Measurements from ENCODE around the gene MKNK2. TPM values are rescaled to one million over a fixed set of nuclear protein-coding genes. Genes with fewer than 3 reads are reported as not detected.
A peak's percentile ranks its signal among the peaks of the same experiment; 100 is the strongest.

MKNK2 gene
- total RNA-seq, 2 experiments from 2014 or later, result 196 to 201 TPM

GRCh38 chr19:2014731-2015607 is 36.1 kb downstream of the MKNK2 start:
- peaks cover 9% of the 10 kb centered on the region for H3K4me1 Mint-ChIP-seq
- CTCF ChIA-PET, result no interaction called here
- H3K27ac Mint-ChIP-seq, result no peak overlapping the region
- H3K9me3 Mint-ChIP-seq (ENCODE audit: low read depth), result no peaks in the 10 kb centered on the region
- H3K36me3 Mint-ChIP-seq, result peaks cover 1% of the 10 kb centered on the region
- H3K27me3 Mint-ChIP-seq, result no peaks in the 10 kb centered on the region
- H3K4me3 Mint-ChIP-seq, result peak overlapping the region; percentile 62
- ATAC-seq (peak; percentile 60), DNase-seq (peak; percentile 49)

GRCh38 chr19:2014131-2014571 is 36.9 kb downstream of the MKNK2 start:
- no peak for DNase-seq
- CTCF ChIA-PET, result no interaction called here
- Mint-ChIP-seq H3K4me3 (no peak overlapping the region), H3K27me3 (no peaks in the 10 kb centered on the region), H3K9me3 (ENCODE audit: low read depth) (no peaks in the 10 kb centered on the region), H3K36me3 (peaks cover 1% of the 10 kb centered on the region), H3K4me1 (peaks cover 6% of the 10 kb centered on the region), H3K27ac (no peak overlapping the region)
- no peak for ATAC-seq

GRCh38 chr19:2013683-2013961 is 37.4 kb downstream of the MKNK2 start:
- DNase-seq (no peak), ATAC-seq (no peak)
- Mint-ChIP-seq H3K36me3 (peaks cover 1% of the 10 kb centered on the region), H3K4me1 (peaks cover 6% of the 10 kb centered on the region), H3K27ac (no peak overlapping the region), H3K4me3 (no peak overlapping the region), H3K27me3 (no peaks in the 10 kb centered on the region), H3K9me3 (ENCODE audit: low read depth) (no peaks in the 10 kb centered on the region)
- CTCF ChIA-PET, result no interaction called here

- Mint-ChIP-seq H3K4me1 (peaks cover 6% of the 10 kb centered on the region), H3K36me3 (peaks cover 1% of the 10 kb centered on the region), H3K27me3 (no peaks in the 10 kb centered on the region), H3K4me3 (no peak overlapping the region), H3K9me3 (ENCODE audit: low read depth) (no peaks in the 10 kb centered on the region), H3K27ac (no peak overlapping the region)
- no peak for ATAC-seq
- CTCF ChIA-PET, result no interaction called here
- DNase-seq, result no peak
These were observed 37.9 kb downstream of the MKNK2 start for GRCh38 chr19:2012941-2013682.

- no peak for DNase-seq
- H3K36me3 Mint-ChIP-seq, result peaks cover 3% of the 10 kb centered on the region
- H3K27me3 Mint-ChIP-seq, result no peaks in the 10 kb centered on the region
- CTCF ChIA-PET, result no interaction called here
- peaks cover 3% of the 10 kb centered on the region for H3K4me1 Mint-ChIP-seq
- no peak overlapping the region for H3K27ac Mint-ChIP-seq
- no peak overlapping the region for H3K4me3 Mint-ChIP-seq
- H3K9me3 Mint-ChIP-seq (ENCODE audit: low read depth), result no peaks in the 10 kb centered on the region
- ATAC-seq, result no peak
These were observed 39.9 kb downstream of the MKNK2 start for GRCh38 chr19:2011169-2011568.

GRCh38 chr19:2010135-2010668 is 40.8 kb downstream of the MKNK2 start:
- H3K27me3 Mint-ChIP-seq, result no peaks in the 10 kb centered on the region
- no peak overlapping the region for H3K4me3 Mint-ChIP-seq
- no peak for ATAC-seq
- H3K27ac Mint-ChIP-seq, result no peak overlapping the region
- DNase-seq, result no peak
- no peaks in the 10 kb centered on the region for H3K9me3 Mint-ChIP-seq (ENCODE audit: low read depth)
- peaks cover 5% of the 10 kb centered on the region for H3K4me1 Mint-ChIP-seq
- H3K36me3 Mint-ChIP-seq, result peaks cover 3% of the 10 kb centered on the region
- CTCF ChIA-PET, result no interaction called here

GRCh38 chr19:2003874-2004273 is 47.2 kb downstream of the MKNK2 start:
- CTCF ChIA-PET, result interaction anchor here (0.9 to 1.0 kb wide), 3 partner anchors 9 to 74 kb away, joined by 3 to 4 read pairs (median 3); no protein-coding TSS in a partner anchor
- Mint-ChIP-seq H3K9me3 (ENCODE audit: low read depth) (no peaks in the 10 kb centered on the region), H3K4me1 (peaks cover 8% of the 10 kb centered on the region), H3K4me3 (no peak overlapping the region), H3K36me3 (peaks cover 10% of the 10 kb centered on the region), H3K27ac (no peak overlapping the region), H3K27me3 (no peaks in the 10 kb centered on the region)
- ATAC-seq (no peak), DNase-seq (no peak)

- Mint-ChIP-seq H3K4me1 (peaks cover 6% of the 10 kb centered on the region), H3K27ac (no peak overlapping the region), H3K9me3 (ENCODE audit: low read depth) (no peaks in the 10 kb centered on the region), H3K36me3 (peaks cover 22% of the 10 kb centered on the region), H3K4me3 (no peak overlapping the region), H3K27me3 (no peaks in the 10 kb centered on the region)
- CTCF ChIA-PET, result no interaction called here
- ATAC-seq, result no peak
- no peak for DNase-seq
These were observed 51.1 kb downstream of the MKNK2 start for GRCh38 chr19:1999856-2000515.

- no peak overlapping the region for H3K4me3 Mint-ChIP-seq
- CTCF ChIA-PET, result interaction anchor here (0.8 kb wide), 1 partner anchor 53 kb away, joined by 3 read pairs; no protein-coding TSS in a partner anchor
These were observed 52.0 kb downstream of the MKNK2 start for GRCh38 chr19:1998712-1999708.

GRCh38 chr19:1997353-1998233 is 53.5 kb downstream of the MKNK2 start:
- Mint-ChIP-seq H3K27ac (no peak overlapping the region), H3K9me3 (ENCODE audit: low read depth) (no peaks in the 10 kb centered on the region), H3K4me1 (peaks cover 6% of the 10 kb centered on the region), H3K36me3 (peaks cover 24% of the 10 kb centered on the region), H3K27me3 (no peaks in the 10 kb centered on the region), H3K4me3 (no peak overlapping the region)
- CTCF ChIA-PET, result no interaction called here
- no peak for ATAC-seq
- DNase-seq, result no peak

More at GRCh38 chr19:1998712-1999708, 52.0 kb downstream of the MKNK2 start:
- peaks cover 6% of the 10 kb centered on the region for H3K4me1 Mint-ChIP-seq
- DNase-seq, result no peak
- peak; percentile 30 for ATAC-seq
- no peak overlapping the region for H3K27ac Mint-ChIP-seq
- peaks cover 24% of the 10 kb centered on the region for H3K36me3 Mint-ChIP-seq
- H3K9me3 Mint-ChIP-seq (ENCODE audit: low read depth), result no peaks in the 10 kb centered on the region
- H3K27me3 Mint-ChIP-seq, result no peaks in the 10 kb centered on the region

- peaks cover 20% of the 10 kb centered on the region for H3K36me3 Mint-ChIP-seq
- H3K4me1 Mint-ChIP-seq, result no peaks in the 10 kb centered on the region
- no peak overlapping the region for H3K4me3 Mint-ChIP-seq
- ATAC-seq, result peak; percentile 46
- no peaks in the 10 kb centered on the region for H3K27me3 Mint-ChIP-seq
- CTCF ChIA-PET, result no interaction called here
- no peak overlapping the region for H3K27ac Mint-ChIP-seq
- no peaks in the 10 kb centered on the region for H3K9me3 Mint-ChIP-seq (ENCODE audit: low read depth)
- no peak for DNase-seq
These were observed 58.2 kb downstream of the MKNK2 start for GRCh38 chr19:1992759-1993260.

Data from activated CD8-positive, alpha-beta memory T cell treated with anti-CD3 and anti-CD28 coated beads, Interleukin-2, amount 10 ng/mL, durations not matched to agents 7 days and 5 days (primary cell).